ENCODE measurements around the gene DNER. TPM values are rescaled to one million over a fixed set of nuclear protein-coding genes. Genes with fewer than 3 reads are reported as not detected.

The DNER gene
- total and polyA plus RNA-seq, 2 donors (not counting 1 experiment from before 2014, with no cell fraction given) = not detected

DNA sequence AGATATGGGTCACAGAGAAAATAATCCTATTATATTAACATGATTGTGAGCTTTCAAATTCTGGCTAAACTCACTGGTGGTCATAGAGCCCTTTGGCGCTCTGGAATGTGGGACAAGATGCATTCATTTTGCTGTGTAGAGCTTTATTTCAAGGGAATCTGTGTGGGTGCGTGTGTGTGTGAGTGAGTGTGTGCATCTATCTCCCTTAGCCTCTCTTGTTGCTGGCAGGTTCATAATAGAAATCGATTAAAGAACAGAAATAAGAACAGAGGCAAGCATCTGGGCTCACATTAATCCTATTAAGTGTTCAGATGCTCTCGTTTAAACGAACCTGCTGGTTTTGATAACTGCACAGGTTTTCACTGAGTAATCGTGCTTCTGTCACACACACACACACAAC is 287.9 kb downstream of the DNER start:
- ChIA-PET POLR2A (no interaction called here), CTCF (interaction anchor here (0.6 kb wide), 1 partner anchor 11 kb away, joined by 4 read pairs; no protein-coding TSS in a partner anchor)
- peaks cover 0 to 2% (median 0%) of the 10 kb centered on the region in 4 experiments for H3K27me3 ChIP-seq (replicated peaks in 1 of 4; ENCODE audit: control extremely low read depth in 1 of 4, control insufficient read depth in 3 of 4, insufficient read depth in 4 of 4, low read length in 3 of 4)
- H3K9ac ChIP-seq (ENCODE audit: low read length) = no peak overlapping the region
- peaks cover 9% of the 10 kb centered on the region for H3K27me3 Mint-ChIP-seq
- no peaks in the 10 kb centered on the region for H3K36me3 ChIP-seq (replicated peaks in 1 of 2; ENCODE audit: control extremely low read depth in 1 of 2, control insufficient read depth in 1 of 2, extremely low read depth in 1 of 2, insufficient read depth in 2 of 2, low read length in 1 of 2)
- H3K4me3 Mint-ChIP-seq = no peak overlapping the region
- H3K9me3 ChIP-seq (ENCODE audit: control extremely low read depth in 1 of 3, control insufficient read depth in 2 of 3, insufficient read depth in 1 of 3, low read length in 2 of 3) = no peaks in the 10 kb centered on the region
- no peaks in the 10 kb centered on the region for H3K4me1 ChIP-seq (ENCODE audit: control insufficient read depth in 2 of 2, insufficient read depth in 2 of 2, low read length in 2 of 2)
- H3K27ac Mint-ChIP-seq = no peak overlapping the region
- H3K79me2 ChIP-seq (ENCODE audit: control insufficient read depth, insufficient read depth, low read length) = no peaks in the 10 kb centered on the region
- H4K20me1 ChIP-seq (ENCODE audit: control insufficient read depth, insufficient read depth, low read length, poor library complexity, severe bottlenecking) = no peaks in the 10 kb centered on the region
- no CpG with 5 or more reads among the region's 6 CpGs for WGBS (ENCODE audit: insufficient coverage)
- no peaks in the 10 kb centered on the region for H3K4me1 Mint-ChIP-seq
- H3K9me3 Mint-ChIP-seq (ENCODE audit: insufficient read depth) = peaks cover 2% of the 10 kb centered on the region
- no peak overlapping the region for H3K4me3 ChIP-seq (ENCODE audit: control extremely low read depth in 1 of 5, extremely low read depth in 1 of 5, insufficient read depth in 1 of 5, low read depth in 2 of 5, low read length in 4 of 5)
- no peak for TF ChIP-seq EZH2 (IDR thresholded peaks at IDR 0.05; ENCODE audit: borderline replicate concordance, insufficient read depth, low read depth, low read length, poor library complexity, severe bottlenecking)
- TF ChIP-seq, protein P1, sequence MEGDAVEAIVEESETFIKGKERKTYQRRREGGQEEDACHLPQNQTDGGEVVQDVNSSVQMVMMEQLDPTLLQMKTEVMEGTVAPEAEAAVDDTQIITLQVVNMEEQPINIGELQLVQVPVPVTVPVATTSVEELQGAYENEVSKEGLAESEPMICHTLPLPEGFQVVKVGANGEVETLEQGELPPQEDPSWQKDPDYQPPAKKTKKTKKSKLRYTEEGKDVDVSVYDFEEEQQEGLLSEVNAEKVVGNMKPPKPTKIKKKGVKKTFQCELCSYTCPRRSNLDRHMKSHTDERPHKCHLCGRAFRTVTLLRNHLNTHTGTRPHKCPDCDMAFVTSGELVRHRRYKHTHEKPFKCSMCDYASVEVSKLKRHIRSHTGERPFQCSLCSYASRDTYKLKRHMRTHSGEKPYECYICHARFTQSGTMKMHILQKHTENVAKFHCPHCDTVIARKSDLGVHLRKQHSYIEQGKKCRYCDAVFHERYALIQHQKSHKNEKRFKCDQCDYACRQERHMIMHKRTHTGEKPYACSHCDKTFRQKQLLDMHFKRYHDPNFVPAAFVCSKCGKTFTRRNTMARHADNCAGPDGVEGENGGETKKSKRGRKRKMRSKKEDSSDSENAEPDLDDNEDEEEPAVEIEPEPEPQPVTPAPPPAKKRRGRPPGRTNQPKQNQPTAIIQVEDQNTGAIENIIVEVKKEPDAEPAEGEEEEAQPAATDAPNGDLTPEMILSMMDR (IDR thresholded peaks at IDR 0.05) = no peak
- no peak overlapping the region for H3K4me2 ChIP-seq (replicated peaks; ENCODE audit: low read depth, low read length, poor library complexity, severe bottlenecking)
- DNase-seq (no peak), ATAC-seq (ENCODE audit: low read depth) (no peak)
- H2AFZ ChIP-seq (ENCODE audit: insufficient read depth, low read depth, low read length, poor library complexity, severe bottlenecking) = no peak overlapping the region
- H3K27ac ChIP-seq (ENCODE audit: low read length in 2 of 2) = no peak overlapping the region
- intact Hi-C loops (cut with micrococcal nuclease) = no loop called here

DNA sequence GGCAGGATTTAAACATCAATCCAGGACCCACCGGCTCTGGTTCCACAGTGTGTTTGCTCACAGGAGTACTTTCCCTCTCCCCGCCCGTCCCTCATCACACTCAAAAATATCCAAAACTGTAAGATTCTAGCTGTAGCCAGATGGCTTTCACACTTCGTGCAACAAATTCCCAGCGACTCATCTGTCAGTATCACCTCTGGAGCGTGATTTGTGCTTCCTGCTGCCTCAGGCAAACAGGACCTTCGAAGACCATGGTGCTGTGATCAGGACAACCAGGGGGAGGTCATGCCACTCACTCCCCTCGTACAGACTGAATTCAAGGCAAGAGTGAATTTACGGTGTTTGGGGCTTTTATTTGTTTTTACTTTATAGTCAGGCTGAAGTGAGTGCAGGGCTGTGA is 288.8 kb downstream of the DNER start:
- Histone ChIP-seq H3K4me2 (replicated peaks; ENCODE audit: low read depth, low read length, poor library complexity, severe bottlenecking) (no peak overlapping the region), H3K9me3 (ENCODE audit: control extremely low read depth in 1 of 3, control insufficient read depth in 2 of 3, insufficient read depth in 1 of 3, low read length in 2 of 3) (no peaks in the 10 kb centered on the region), H3K9ac (ENCODE audit: low read length) (no peak overlapping the region), H4K20me1 (ENCODE audit: control insufficient read depth, insufficient read depth, low read length, poor library complexity, severe bottlenecking) (no peaks in the 10 kb centered on the region), H3K4me1 (ENCODE audit: control insufficient read depth in 2 of 2, insufficient read depth in 2 of 2, low read length in 2 of 2) (no peaks in the 10 kb centered on the region), H2AFZ (ENCODE audit: insufficient read depth, low read depth, low read length, poor library complexity, severe bottlenecking) (no peak overlapping the region), H3K27ac (ENCODE audit: low read length in 2 of 2) (no peak overlapping the region), H3K79me2 (ENCODE audit: control insufficient read depth, insufficient read depth, low read length) (no peaks in the 10 kb centered on the region), H3K36me3 (replicated peaks in 1 of 2; ENCODE audit: control extremely low read depth in 1 of 2, control insufficient read depth in 1 of 2, extremely low read depth in 1 of 2, insufficient read depth in 2 of 2, low read length in 1 of 2) (no peaks in the 10 kb centered on the region), H3K27me3 (replicated peaks in 1 of 4; ENCODE audit: control extremely low read depth in 1 of 4, control insufficient read depth in 3 of 4, insufficient read depth in 4 of 4, low read length in 3 of 4) (peaks cover 0 to 2% (median 0%) of the 10 kb centered on the region in 4 experiments), H3K4me3 (ENCODE audit: control extremely low read depth in 1 of 5, extremely low read depth in 1 of 5, insufficient read depth in 1 of 5, low read depth in 2 of 5, low read length in 4 of 5) (no peak overlapping the region)
- DNase-seq (no peak), ATAC-seq (ENCODE audit: low read depth) (no peak)
- 98% methylated on average over 6 of the region's 9 CpGs for WGBS (ENCODE audit: insufficient coverage)
- ChIA-PET POLR2A (no interaction called here), CTCF (no interaction called here)
- TF ChIP-seq, protein P1 (IDR thresholded peaks at IDR 0.05) = no peak
- TF ChIP-seq EZH2 (IDR thresholded peaks at IDR 0.05; ENCODE audit: borderline replicate concordance, insufficient read depth, low read depth, low read length, poor library complexity, severe bottlenecking) = no peak
- H3K27me3 Mint-ChIP-seq = peaks cover 9% of the 10 kb centered on the region
- intact Hi-C loops (cut with micrococcal nuclease) = no loop called here
- peaks cover 2% of the 10 kb centered on the region for H3K9me3 Mint-ChIP-seq (ENCODE audit: insufficient read depth)
- H3K27ac Mint-ChIP-seq = no peak overlapping the region
- no peak overlapping the region for H3K4me3 Mint-ChIP-seq
- no peaks in the 10 kb centered on the region for H3K4me1 Mint-ChIP-seq
